GM19463 (cell line): Measurements from ENCODE around the gene INSYN1.

Experiments
- ATAC-seq: cut with Tn5 transposase; IDR thresholded peaks from one replicate; pipeline ENCODE4 v1.9.1; 2021; ENCODE audit warnings: mild to moderate bottlenecking, moderate library complexity; ENCODE audit not compliant: unreplicated experiment

The INSYN1 gene

GRCh38 chr15:73694419-73694818, 58.7 kb downstream of the INSYN1 start:
- ATAC-seq, result no peak

GRCh38 chr15:73691396-73691795, 61.8 kb downstream of the INSYN1 start:
- ATAC-seq, result no peak

GRCh38 chr15:73688455-73688854, 64.7 kb downstream of the INSYN1 start:
- no peak for ATAC-seq

GRCh38 chr15:73687351-73687750, 65.8 kb downstream of the INSYN1 start:
- ATAC-seq, result no peak

GRCh38 chr15:73686781-73687256, 66.3 kb downstream of the INSYN1 start:
- no peak for ATAC-seq

- ATAC-seq, result no peak
Measured at GRCh38 chr15:73685981-73686380, 67.2 kb downstream of the INSYN1 start.
